C4-2B (cell line): ENCODE results near the gene C13orf46.

ENCODE experiments used
- ZFX ChIP-seq: fragments of 450-650 bp; IDR thresholded peaks from 2 replicates; pipeline ENCODE4 v1.6.1; 2017
- TF ChIP-seq, protein P1 (sequence below): fragments of 450-650 bp; conservative IDR thresholded peaks from 2 replicates; pipeline ENCODE4 v1.5.1; 2017; ENCODE audit warnings: mild to moderate bottlenecking

DNA sequence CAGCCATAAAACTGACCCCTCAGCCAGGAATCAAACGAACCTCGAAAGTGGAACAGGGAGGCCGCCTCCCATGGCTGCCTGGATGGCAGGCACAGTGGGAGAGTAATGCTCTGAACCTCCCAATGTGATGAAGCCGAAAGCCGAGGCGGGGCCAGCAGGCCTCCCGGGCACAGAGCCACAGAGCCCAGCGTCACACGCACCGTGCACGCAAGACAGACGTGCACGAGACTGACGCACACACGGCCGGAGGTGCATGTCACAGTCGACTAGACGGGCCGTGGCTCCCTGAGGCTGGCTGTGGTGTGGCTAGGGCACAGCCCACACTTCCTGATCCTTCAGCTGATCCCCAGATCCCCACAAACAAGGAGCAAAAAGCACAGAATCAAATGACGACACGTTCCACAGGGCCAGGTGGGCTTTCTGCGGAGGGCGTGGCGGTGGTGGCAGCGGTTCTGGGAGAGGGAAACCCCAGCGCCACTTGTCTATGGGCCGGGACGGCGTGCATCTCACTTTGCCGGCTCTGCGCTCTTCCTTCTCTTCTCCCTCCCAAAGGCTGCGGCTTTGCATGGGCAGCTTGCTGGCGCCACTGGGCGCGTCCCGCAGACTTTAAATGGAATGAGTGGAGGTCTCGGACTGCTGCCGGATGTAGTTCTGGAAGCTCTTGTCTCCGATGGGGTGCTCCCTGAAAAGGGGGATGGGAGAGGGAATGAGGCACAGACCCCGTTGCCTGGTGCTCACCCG, 5.0 kb upstream of the C13orf46 start:
- TF ChIP-seq ZFX: no peak
- TF ChIP-seq, protein P1, sequence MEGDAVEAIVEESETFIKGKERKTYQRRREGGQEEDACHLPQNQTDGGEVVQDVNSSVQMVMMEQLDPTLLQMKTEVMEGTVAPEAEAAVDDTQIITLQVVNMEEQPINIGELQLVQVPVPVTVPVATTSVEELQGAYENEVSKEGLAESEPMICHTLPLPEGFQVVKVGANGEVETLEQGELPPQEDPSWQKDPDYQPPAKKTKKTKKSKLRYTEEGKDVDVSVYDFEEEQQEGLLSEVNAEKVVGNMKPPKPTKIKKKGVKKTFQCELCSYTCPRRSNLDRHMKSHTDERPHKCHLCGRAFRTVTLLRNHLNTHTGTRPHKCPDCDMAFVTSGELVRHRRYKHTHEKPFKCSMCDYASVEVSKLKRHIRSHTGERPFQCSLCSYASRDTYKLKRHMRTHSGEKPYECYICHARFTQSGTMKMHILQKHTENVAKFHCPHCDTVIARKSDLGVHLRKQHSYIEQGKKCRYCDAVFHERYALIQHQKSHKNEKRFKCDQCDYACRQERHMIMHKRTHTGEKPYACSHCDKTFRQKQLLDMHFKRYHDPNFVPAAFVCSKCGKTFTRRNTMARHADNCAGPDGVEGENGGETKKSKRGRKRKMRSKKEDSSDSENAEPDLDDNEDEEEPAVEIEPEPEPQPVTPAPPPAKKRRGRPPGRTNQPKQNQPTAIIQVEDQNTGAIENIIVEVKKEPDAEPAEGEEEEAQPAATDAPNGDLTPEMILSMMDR: no peak
